HG03103 (cell line): ENCODE measurements around the gene CACNB1.

Experiments used
- ATAC-seq: cut with Tn5 transposase; IDR thresholded peaks from one replicate; pipeline ENCODE4 v1.9.1; 2021; ENCODE audit warnings: low read depth; ENCODE audit not compliant: unreplicated experiment

The CACNB1 gene

GRCh38 chr17:39225959-39226683, 28.7 kb upstream of the CACNB1 start:
- no peak for ATAC-seq

- no peak for ATAC-seq
Observed at GRCh38 chr17:39225308-39225958, 28.0 kb upstream of the CACNB1 start, which contains the start of gene STAC2. Gene STAC2 (minus strand): TSS chr17:39225945. CDS start chr17:39225502, 443 bp downstream.

- ATAC-seq, result no peak
Observed at GRCh38 chr17:39224778-39225307, 27.4 kb upstream of the CACNB1 start.

- ATAC-seq, result no peak
Observed at GRCh38 chr17:39223907-39224777, 26.7 kb upstream of the CACNB1 start.

- no peak for ATAC-seq
Observed at GRCh38 chr17:39222866-39223834, 25.7 kb upstream of the CACNB1 start.

- ATAC-seq, result no peak
Observed at GRCh38 chr17:39222151-39222550, 24.7 kb upstream of the CACNB1 start.

GRCh38 chr17:39221572-39221971, 24.1 kb upstream of the CACNB1 start:
- ATAC-seq, result no peak

- ATAC-seq, result no peak
Observed at GRCh38 chr17:39219647-39220154, 22.2 kb upstream of the CACNB1 start.

GRCh38 chr17:39218906-39219305, 21.4 kb upstream of the CACNB1 start:
- no peak for ATAC-seq

GRCh38 chr17:39217734-39218369, 20.4 kb upstream of the CACNB1 start:
- no peak for ATAC-seq

GRCh38 chr17:39213852-39214251, 16.4 kb upstream of the CACNB1 start:
- no peak for ATAC-seq

- no peak for ATAC-seq
Observed at GRCh38 chr17:39212841-39213480, 15.5 kb upstream of the CACNB1 start.

GRCh38 chr17:39212195-39212810, 14.8 kb upstream of the CACNB1 start:
- no peak for ATAC-seq

- ATAC-seq, result no peak
Observed at GRCh38 chr17:39210093-39210434, 12.6 kb upstream of the CACNB1 start.

- ATAC-seq, result no peak
Observed at GRCh38 chr17:39209317-39210092, 12.0 kb upstream of the CACNB1 start.

- no peak for ATAC-seq
Observed at GRCh38 chr17:39208893-39209292, 11.4 kb upstream of the CACNB1 start.

GRCh38 chr17:39208136-39208535, 10.7 kb upstream of the CACNB1 start:
- no peak for ATAC-seq

GRCh38 chr17:39205112-39205526, 7.7 kb upstream of the CACNB1 start:
- ATAC-seq, result no peak
